IMR-90 (cell line): ENCODE measurements around the gene SLC12A8. TPM values are rescaled to one million over a fixed set of nuclear protein-coding genes. Genes with fewer than 3 reads are reported as not detected.

Experiments used
- ATAC-seq: fragments of 200-7000 bp; cut with Tn5 transposase; 2 replicates; pipeline ENCODE4 v1.9.1; 2020; ENCODE audit warnings: low read depth, mild to moderate bottlenecking, moderate library complexity
- BruUV-seq: library from RNA; stranded (reverse); fragments of 400-500 nt; replicated peaks from 2 replicates; lab custom pipeline; 2021; lab: Mats Ljungman, UMichigan
- CTCF ChIA-PET: fragments of 300-600 bp; formaldehyde crosslinking; extraction: SDS; loops from one replicate; lab custom pipeline; 2021; ENCODE audit warnings: antibody characterized with exemption; lab: Yijun Ruan, JAX
- POLR2A ChIA-PET: fragments of 300-600 bp; sonication (Branson Sonifier 250); formaldehyde crosslinking; loops from one replicate; lab custom pipeline; 2022; ENCODE audit warnings: antibody characterized with exemption; ENCODE audit not compliant: unreplicated experiment; lab: Charles Lee
- DNase-seq: peaks from one replicate; pipeline ENCODE4 v3.0.0; 2013
- H2AFZ ChIP-seq: replicated peaks from 2 replicates; pipeline ENCODE3; 2013; ENCODE audit warnings: low read length, mild to moderate bottlenecking; ENCODE audit not compliant: poor library complexity
- H2AK5ac ChIP-seq: 2 replicates; pipeline ENCODE4 v1.6.1; 2013; ENCODE audit warnings: low read depth, low read length, inconsistent platforms
- H2AK9ac ChIP-seq: replicated peaks from 2 replicates; pipeline ENCODE3; 2013; ENCODE audit warnings: mild to moderate bottlenecking, low read depth, low read length, moderate library complexity; ENCODE audit not compliant: poor library complexity
- H2BK120ac ChIP-seq: 2 replicates; pipeline ENCODE4 v1.6.1; 2013; ENCODE audit warnings: low read depth, low read length, inconsistent platforms
- H2BK15ac ChIP-seq: 3 replicates; pipeline ENCODE4 v1.6.1; 2013; ENCODE audit warnings: low read depth, low read length, inconsistent platforms
- H2BK20ac ChIP-seq: 2 replicates; pipeline ENCODE4 v1.6.1; 2013; ENCODE audit warnings: low read depth, mild to moderate bottlenecking, inconsistent platforms, low read length, moderate library complexity
- H2BK5ac ChIP-seq: 2 replicates; pipeline ENCODE4 v1.6.1; 2013; ENCODE audit warnings: mild to moderate bottlenecking, low read depth, low read length, inconsistent platforms; ENCODE audit not compliant: poor library complexity, severe bottlenecking
- H3K14ac ChIP-seq: replicated peaks from 2 replicates; pipeline ENCODE4 v1.6.1; 2013; ENCODE audit warnings: low read depth, low read length, inconsistent platforms
- H3K18ac ChIP-seq: 2 replicates; pipeline ENCODE4 v1.6.1; 2013; ENCODE audit warnings: low read depth, low read length, control low read depth
- H3K23ac ChIP-seq: 2 replicates; pipeline ENCODE4 v1.6.1; 2013; ENCODE audit warnings: low read depth, low read length, inconsistent platforms
- H3K27ac ChIP-seq: 2 replicates; pipeline ENCODE4 v1.5.1; 2013; ENCODE audit warnings: mild to moderate bottlenecking, control low read depth, low read length; ENCODE audit not compliant: insufficient read depth
- H3K27me3 ChIP-seq: 2 replicates; pipeline ENCODE4 v1.6.1; 2013; ENCODE audit warnings: low read length; ENCODE audit not compliant: control insufficient read depth, insufficient read depth
- H3K36me3 ChIP-seq: 2 replicates; pipeline ENCODE4 v1.6.1; 2013; ENCODE audit warnings: low read length, mixed read lengths; ENCODE audit not compliant: control insufficient read depth, insufficient read depth
- H3K4ac ChIP-seq: 2 replicates; pipeline ENCODE4 v1.6.1; 2013; ENCODE audit warnings: low read depth, low read length, inconsistent platforms
- H3K4me1 ChIP-seq: 2 replicates; pipeline ENCODE4 v1.6.1; 2013; ENCODE audit warnings: low read length, mixed read lengths; ENCODE audit not compliant: control insufficient read depth, insufficient read depth
- H3K4me2 ChIP-seq: 2 replicates; pipeline ENCODE4 v1.6.1; 2013; ENCODE audit warnings: low read depth, mild to moderate bottlenecking, control low read depth, low read length, moderate library complexity
- H3K4me3 ChIP-seq: 2 replicates; pipeline ENCODE4 v1.5.1; 2013; ENCODE audit warnings: low read depth, mild to moderate bottlenecking, control low read depth, low read length, moderate library complexity; ENCODE audit not compliant: insufficient read depth
- H3K56ac ChIP-seq: 2 replicates; pipeline ENCODE4 v1.6.1; 2013; ENCODE audit warnings: low read length, inconsistent platforms; ENCODE audit not compliant: insufficient read depth; ENCODE audit errors: extremely low read depth
- H3K79me1 ChIP-seq, 2 experiments: 2 replicates each; pipeline ENCODE4 v1.6.1; 2013; ENCODE audit warnings: low read length in 2 of 2, inconsistent platforms in 1 of 2, low read depth in 1 of 2
- H3K9ac ChIP-seq: 2 replicates; pipeline ENCODE4 v1.6.1; 2013; ENCODE audit warnings: low read depth, low read length, control low read depth
- H3K9me1 ChIP-seq: 2 replicates; pipeline ENCODE4 v1.6.1; 2013; ENCODE audit warnings: low read length, inconsistent platforms; ENCODE audit not compliant: insufficient read depth
- H3K9me3 ChIP-seq: 2 replicates; pipeline ENCODE4 v1.6.1; 2013; ENCODE audit warnings: low read length; ENCODE audit not compliant: control insufficient read depth, insufficient read depth
- H4K20me1 ChIP-seq: 2 replicates; pipeline ENCODE4 v1.6.1; 2013; ENCODE audit warnings: low read length, inconsistent platforms; ENCODE audit not compliant: insufficient read depth
- H4K5ac ChIP-seq: 2 replicates; pipeline ENCODE4 v1.6.1; 2013; ENCODE audit warnings: mild to moderate bottlenecking, low read depth, low read length, control low read depth
- H4K8ac ChIP-seq, 2 experiments: 2 replicates each; pipeline ENCODE4 v1.6.1; 2013; ENCODE audit warnings: low read depth in 2 of 2, low read length in 2 of 2, control low read depth in 1 of 2, inconsistent platforms in 1 of 2
- H4K91ac ChIP-seq: 2 replicates; pipeline ENCODE4 v1.6.1; 2013; ENCODE audit warnings: low read depth, low read length, inconsistent platforms; ENCODE audit not compliant: insufficient read depth
- CEBPB ChIP-seq: IDR thresholded peaks from 2 replicates; pipeline ENCODE4 v1.6.1; 2012; ENCODE audit warnings: low read depth, low read length, improper control_type of control experiment
- MAZ ChIP-seq: IDR thresholded peaks from 2 replicates; pipeline ENCODE4 v1.6.1; 2012; ENCODE audit warnings: low read depth, mild to moderate bottlenecking, low read length, improper control_type of control experiment, moderate library complexity, borderline replicate concordance
- NFE2L2 ChIP-seq: fragments of 150-350 bp; IDR thresholded peaks from 2 replicates; pipeline ENCODE4 v1.6.1; 2016; ENCODE audit warnings: low read depth, mild to moderate bottlenecking, low read length
- RCOR1 ChIP-seq: IDR thresholded peaks from 2 replicates; pipeline ENCODE4 v1.6.1; 2012; ENCODE audit warnings: mild to moderate bottlenecking, low read length, improper control_type of control experiment; ENCODE audit not compliant: insufficient replicate concordance
- RFX5 ChIP-seq: IDR thresholded peaks from 2 replicates; pipeline ENCODE4 v1.8.0; 2012; ENCODE audit warnings: low read depth, mild to moderate bottlenecking, low read length, moderate library complexity
- SMC3 ChIP-seq: fragments of 150-350 bp; IDR thresholded peaks from 2 replicates; pipeline ENCODE4 v1.6.1; 2016; ENCODE audit warnings: low read depth, mild to moderate bottlenecking, antibody characterized with exemption, low read length, moderate library complexity
- WGBS, 2 experiments: methylation state at CpG; one replicate each; pipeline versions ENCODE4 v1.1.5 to v1.1.7; 2013; ENCODE audit warnings: missing lambda C conversion rate in 2 of 2; ENCODE audit not compliant: insufficient read length in 1 of 2; ENCODE audit errors: extremely low coverage in 2 of 2; 5-methylcytosine and 5-hydroxymethylcytosine counted together
- dilution Hi-C: fragments of 300-500 bp; cut with HindIII; formaldehyde crosslinking; loops from one replicate; pipeline ENCODE4 v1.14.3; 2018; ENCODE audit warnings: low sequenced_read_pairs; ENCODE audit not compliant: unreplicated experiment
- in situ Hi-C: fragments of 300-500 bp; cut with MboI; formaldehyde crosslinking; loops from 3 replicates; pipeline ENCODE4 v1.14.3; 2019; ENCODE audit warnings: low sequenced_read_pairs, inconsistent platforms, mixed read lengths
- intact Hi-C: fragments of 100-400 bp; cut with micrococcal nuclease; formaldehyde crosslinking; loops from 2 replicates; pipeline ENCODE4 v1.10.0; 2022
- polyA plus RNA-seq, 3 experiments: library from polyadenylated mRNA; depleted of rRNA; stranded (reverse); fragments of >200 nt; gene quantifications; 2 replicates each; pipeline ENCODE4 v1.2.3, GENCODE V29; 2012; ENCODE audit warnings: low replicate concordance in 1 of 3
- total RNA-seq: library from RNA; depleted of rRNA; stranded (reverse); fragments of >200 nt; gene quantifications from 2 replicates; pipeline ENCODE4 v1.2.3, GENCODE V29; 2012

Gene SLC12A8
- total and polyA plus RNA-seq, 2 of the 4 experiments (the other 2 are of a cell fraction): 2.2 to 4.3 TPM

DNA sequence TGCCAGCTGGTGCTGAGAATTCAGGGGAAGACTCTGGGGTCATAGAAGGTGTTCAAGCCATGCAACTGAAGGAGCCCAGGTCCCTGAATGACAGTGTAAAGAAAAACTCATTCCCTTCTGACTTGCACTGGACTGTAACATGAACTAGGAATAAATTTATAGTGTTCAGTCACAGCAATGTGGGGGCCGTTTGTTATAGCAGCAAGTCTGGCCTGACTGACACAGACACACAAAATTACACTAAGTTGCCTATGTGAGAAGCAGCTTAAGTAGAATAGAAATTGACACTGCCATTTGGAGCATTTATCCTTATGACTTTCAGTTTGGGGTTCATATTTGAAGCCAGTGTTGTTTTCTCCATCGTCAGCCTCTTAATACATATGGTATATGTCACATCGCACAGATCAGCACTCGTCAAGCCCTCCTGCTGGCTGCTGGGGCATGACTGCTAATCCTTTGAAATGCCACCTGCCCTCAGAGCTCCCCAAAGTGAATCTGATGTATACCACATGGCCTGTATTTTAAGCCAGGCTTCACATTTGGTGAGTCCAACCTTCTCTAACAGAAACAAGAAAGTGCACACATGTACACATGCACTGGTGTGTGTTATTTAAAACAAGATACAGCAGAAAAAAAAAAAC, 139.7 kb downstream of the SLC12A8 start:
- Histone ChIP-seq H3K27me3 (no peaks in the 10 kb centered on the region), H4K91ac (peak overlapping the region; percentile 80), H3K27ac (peak overlapping the region; percentile 27; the same call in 1 of the 2 replicates), H3K4me3 (no peak overlapping the region), H3K79me1 (no peaks in the 10 kb centered on the region), H3K56ac (no peak overlapping the region), H3K4ac (peak overlapping the region; percentile 74), H3K9me3 (no peaks in the 10 kb centered on the region), H3K4me1 (peaks cover 15% of the 10 kb centered on the region), H4K5ac (no peak overlapping the region), H2BK120ac (peak overlapping the region; percentile 85), H2BK5ac (peak overlapping the region; percentile 40), H3K36me3 (no peaks in the 10 kb centered on the region), H4K8ac (peak overlapping the region in 1 of 2 experiments; percentile 55; a peak in 2 of 4 replicates), H2BK15ac (peak overlapping the region; percentile 75; the same call in 2 of the 3 replicates), H3K18ac (peak overlapping the region; percentile 3; the same call in 1 of the 2 replicates), H3K4me2 (no peak overlapping the region), H2BK20ac (peak overlapping the region; percentile 80), H2AK5ac (peak overlapping the region; percentile 64), H3K14ac (peak overlapping the region; percentile 84), H4K20me1 (no peaks in the 10 kb centered on the region), H2AFZ (peak overlapping the region; percentile 60), H3K9me1 (no peaks in the 10 kb centered on the region; the same call in 1 of the 2 replicates), H3K23ac (peak overlapping the region; percentile 64; the same call in 1 of the 2 replicates), H3K9ac (no peak overlapping the region), H2AK9ac (peak overlapping the region; percentile 19)
- dilution Hi-C loops (no loop called here), intact Hi-C loops (no loop called here), in situ Hi-C loops (no loop called here)
- BruUV-seq: no TSS peak
- DNase-seq: no peak
- no peak for ATAC-seq
- no CpG with 5 or more reads among the region's 4 CpGs for WGBS, 2 experiments
- ChIA-PET POLR2A (interaction anchor here (1.5 kb wide), 1 partner anchor 10 kb away, joined by 5 read pairs; no protein-coding TSS in a partner anchor), CTCF (no interaction called here)
- TF ChIP-seq CEBPB: no peak
- no peak for TF ChIP-seq RCOR1
- TF ChIP-seq NFE2L2: no peak
- TF ChIP-seq MAZ: no peak
- TF ChIP-seq SMC3: no peak
- no peak for TF ChIP-seq RFX5
